Measurements from ENCODE around the gene KLHL42.

DNA sequence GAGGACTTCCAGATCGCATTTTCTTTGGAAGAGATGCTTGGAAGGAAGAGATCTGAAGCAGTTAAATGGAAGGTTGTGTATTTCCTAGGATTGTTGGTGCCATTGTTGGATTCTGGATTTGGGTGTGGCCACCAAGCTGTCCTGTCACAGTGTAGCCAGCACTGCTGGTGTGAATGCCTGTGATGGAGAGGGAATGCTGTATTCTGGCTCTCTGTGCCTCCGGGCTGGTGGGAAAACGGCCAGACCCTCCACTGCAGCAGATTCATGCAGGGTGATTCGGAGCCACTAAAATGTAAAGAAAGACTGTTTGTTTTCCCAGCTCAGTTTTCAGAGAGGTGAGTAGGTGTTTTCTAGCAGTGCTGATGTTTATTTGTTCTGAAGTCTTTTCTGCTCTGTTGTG lies 30.7 kb downstream of the KLHL42 start:
- TF ChIP-seq POLR2A (IDR thresholded peaks at IDR 0.05): no peak
- TF ChIP-seq, protein P1, sequence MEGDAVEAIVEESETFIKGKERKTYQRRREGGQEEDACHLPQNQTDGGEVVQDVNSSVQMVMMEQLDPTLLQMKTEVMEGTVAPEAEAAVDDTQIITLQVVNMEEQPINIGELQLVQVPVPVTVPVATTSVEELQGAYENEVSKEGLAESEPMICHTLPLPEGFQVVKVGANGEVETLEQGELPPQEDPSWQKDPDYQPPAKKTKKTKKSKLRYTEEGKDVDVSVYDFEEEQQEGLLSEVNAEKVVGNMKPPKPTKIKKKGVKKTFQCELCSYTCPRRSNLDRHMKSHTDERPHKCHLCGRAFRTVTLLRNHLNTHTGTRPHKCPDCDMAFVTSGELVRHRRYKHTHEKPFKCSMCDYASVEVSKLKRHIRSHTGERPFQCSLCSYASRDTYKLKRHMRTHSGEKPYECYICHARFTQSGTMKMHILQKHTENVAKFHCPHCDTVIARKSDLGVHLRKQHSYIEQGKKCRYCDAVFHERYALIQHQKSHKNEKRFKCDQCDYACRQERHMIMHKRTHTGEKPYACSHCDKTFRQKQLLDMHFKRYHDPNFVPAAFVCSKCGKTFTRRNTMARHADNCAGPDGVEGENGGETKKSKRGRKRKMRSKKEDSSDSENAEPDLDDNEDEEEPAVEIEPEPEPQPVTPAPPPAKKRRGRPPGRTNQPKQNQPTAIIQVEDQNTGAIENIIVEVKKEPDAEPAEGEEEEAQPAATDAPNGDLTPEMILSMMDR (IDR thresholded peaks at IDR 0.05): no peak

Data from body of pancreas (tissue), 4 donors.